ENCODE results near the gene VKORC1. TPM values are rescaled to one million over a fixed set of nuclear protein-coding genes. Genes with fewer than 3 reads are reported as not detected.

Gene VKORC1
- total RNA-seq, 1 experiment from 2014 or later = 83.8 TPM

GRCh38 chr16:31043352-31043751 is 51.2 kb downstream of the VKORC1 start:
- peaks cover 0 to 7% of the 10 kb centered on the region in 2 experiments; a peak in 1 of 4 replicates for H3K4me1 ChIP-seq (ENCODE audit: control insufficient read depth in 1 of 2, insufficient read depth in 2 of 2, low read length in 2 of 2)
- ChIA-PET CTCF (no interaction called here), POLR2A (no interaction called here), RAD21 (ENCODE audit: low non-redundant PET in 1 of 2, low total read pairs in 2 of 2, uncharacterized antibody in 2 of 2, unreplicated experiment in 2 of 2) (no interaction called here)
- no peaks in the 10 kb centered on the region for H3K79me2 ChIP-seq (ENCODE audit: insufficient read depth, low read length)
- no peaks in the 10 kb centered on the region for H3K27me3 ChIP-seq (ENCODE audit: insufficient read depth, low read length)
- no peak overlapping the region for H3K4me3 ChIP-seq (replicated peaks in 1 of 2; ENCODE audit: low read depth in 1 of 2, low read length in 2 of 2)
- H3K9ac ChIP-seq (ENCODE audit: low read length) = no peak overlapping the region
- no peaks in the 10 kb centered on the region for H3K9me3 ChIP-seq (ENCODE audit: control insufficient read depth in 1 of 2, insufficient read depth in 1 of 2, low read depth in 1 of 2, low read length in 2 of 2)
- no peaks in the 10 kb centered on the region for H3K9me2 ChIP-seq (ENCODE audit: insufficient read depth)
- H3K27ac ChIP-seq (ENCODE audit: low read depth, low read length) = no peak overlapping the region
- BruUV-seq (replicated peaks) = no TSS peak
- no peaks in the 10 kb centered on the region; a peak in 1 of 4 replicates for H3K36me3 ChIP-seq (ENCODE audit: control insufficient read depth in 1 of 2, insufficient read depth in 2 of 2, low read length in 2 of 2)
- no peak overlapping the region for H2AFZ ChIP-seq (ENCODE audit: low read depth, low read length, poor library complexity, severe bottlenecking)
- intact Hi-C loops (cut with micrococcal nuclease) = no loop called here
- ATAC-seq (no peak), DNase-seq (ENCODE audit: low read depth, low spot score) (no peak)
- H3K4me2 ChIP-seq (ENCODE audit: low read length) = no peak overlapping the region
- no peaks in the 10 kb centered on the region for H4K20me1 ChIP-seq (ENCODE audit: insufficient read depth)
- TF ChIP-seq REST (IDR thresholded peaks at IDR 0.05; ENCODE audit: low read depth) (no peak), RAD21 (IDR thresholded peaks at IDR 0.05; ENCODE audit: low read depth) (no peak), ZBTB33 (IDR thresholded peaks at IDR 0.05; ENCODE audit: extremely low read depth, insufficient replicate concordance, low read length) (no peak), YY1 (IDR thresholded peaks at IDR 0.05; ENCODE audit: extremely low read depth, insufficient replicate concordance, low read depth, low read length) (no peak), MAX (IDR thresholded peaks at IDR 0.05) (no peak), EZH2 (IDR thresholded peaks at IDR 0.05) (no peak), ATF3 (IDR thresholded peaks at IDR 0.05) (no peak), EZH2phosphoT487 (IDR thresholded peaks at IDR 0.05; ENCODE audit: borderline replicate concordance) (no peak), ZNF274 (IDR thresholded peaks at IDR 0.05; ENCODE audit: low read depth, low read length) (no peak), POLR2AphosphoS5 (IDR thresholded peaks at IDR 0.05; ENCODE audit: low read depth, low read length) (no peak), SIN3A (IDR thresholded peaks at IDR 0.05; ENCODE audit: low read depth) (no peak), TCF7L2 (IDR thresholded peaks at IDR 0.05; ENCODE audit: borderline replicate concordance, extremely low read depth, insufficient read depth, insufficient read length) (no peak), POLR2A (IDR thresholded peaks at IDR 0.05; ENCODE audit: borderline replicate concordance, extremely low read depth, insufficient read depth, insufficient read length) (no peak), FOSL1 (IDR thresholded peaks at IDR 0.05; ENCODE audit: low read depth) (no peak)

Data from HCT116 (cell line).